Measurements from ENCODE around the gene PLA2G5. TPM values are rescaled to one million over a fixed set of nuclear protein-coding genes. Genes with fewer than 3 reads are reported as not detected.

The PLA2G5 gene
- total and polyA plus RNA-seq, 9 donors: 19.3 to 141 (median 67.4) TPM

DNA sequence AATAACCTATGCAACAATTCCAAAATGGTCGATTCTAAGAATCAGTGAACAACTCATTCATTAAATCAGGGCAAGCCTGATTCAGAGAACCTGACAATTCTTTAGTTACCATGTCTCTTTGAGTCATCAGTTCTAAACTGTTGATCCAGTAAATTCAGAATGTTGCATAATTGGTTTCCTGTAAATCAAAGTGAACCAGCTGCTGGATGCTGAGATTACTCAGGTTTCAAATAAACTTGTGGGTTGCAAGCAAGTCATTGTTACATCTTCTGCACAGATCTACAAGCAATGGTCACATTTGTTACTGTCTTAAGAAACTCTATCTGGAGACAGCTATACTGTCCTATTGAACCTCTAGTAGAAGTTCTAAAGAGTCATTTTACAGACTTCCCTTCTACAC is 32.9 kb downstream of the PLA2G5 start:
- no peaks in the 10 kb centered on the region for H3K36me3 ChIP-seq
- intact Hi-C loops (cut with DNase I): loop anchor here in 1 of 4 donors (5.0 kb wide), 1 partner anchor 44 kb away; no protein-coding TSS in a partner anchor
- no peak overlapping the region for H3K4me3 ChIP-seq
- no peak overlapping the region for H3K27ac ChIP-seq
- H3K9me3 ChIP-seq: no peaks in the 10 kb centered on the region
- 33 to 56% (median 55%) methylated on average over 1 of the region's 1 CpG for WGBS, 3 donors
- TF ChIP-seq CTCF (IDR thresholded peaks at IDR 0.05) (no peak), EP300 (IDR thresholded peaks at IDR 0.05) (no peak), POLR2A (IDR thresholded peaks at IDR 0.05) (no peak)
- peaks cover 4% of the 10 kb centered on the region for H3K4me1 ChIP-seq (ENCODE audit: insufficient read depth)
- no peaks in the 10 kb centered on the region for H3K27me3 ChIP-seq
- no peak for DNase-seq

GRCh38 chr1:20105856-20106255 is 35.9 kb downstream of the PLA2G5 start:
- WGBS, 3 donors: 19 to 41% (median 32%) methylated on average over 1 of the region's 1 CpG
- H3K9me3 ChIP-seq: no peaks in the 10 kb centered on the region
- H3K27me3 ChIP-seq: no peaks in the 10 kb centered on the region
- peaks cover 14% of the 10 kb centered on the region for H3K4me1 ChIP-seq (ENCODE audit: insufficient read depth)
- H3K36me3 ChIP-seq: no peaks in the 10 kb centered on the region
- intact Hi-C loops (cut with DNase I): loop anchor here in 1 of 4 donors (5.0 kb wide), 1 partner anchor 36 kb away; no protein-coding TSS in a partner anchor
- no peak overlapping the region for H3K4me3 ChIP-seq
- no peak for DNase-seq
- TF ChIP-seq POLR2A (IDR thresholded peaks at IDR 0.05): no peak
- TF ChIP-seq EP300 (IDR thresholded peaks at IDR 0.05): no peak
- TF ChIP-seq CTCF (IDR thresholded peaks at IDR 0.05): no peak
- no peak overlapping the region for H3K27ac ChIP-seq

GRCh38 chr1:20107351-20107750 is 37.4 kb downstream of the PLA2G5 start:
- intact Hi-C loops (cut with DNase I): loop anchor here in 1 of 4 donors (5.0 kb wide), 1 partner anchor 35 kb away; no protein-coding TSS in a partner anchor
- H3K36me3 ChIP-seq: no peaks in the 10 kb centered on the region
- no peak for TF ChIP-seq EP300 (IDR thresholded peaks at IDR 0.05)
- no peak for TF ChIP-seq POLR2A (IDR thresholded peaks at IDR 0.05)
- no peak for TF ChIP-seq CTCF (IDR thresholded peaks at IDR 0.05)
- peaks cover 14% of the 10 kb centered on the region for H3K4me1 ChIP-seq (ENCODE audit: insufficient read depth)
- H3K27ac ChIP-seq: peak overlapping the region in 1 of 2 donors; percentile 80
- no peaks in the 10 kb centered on the region for H3K9me3 ChIP-seq
- no peaks in the 10 kb centered on the region for H3K27me3 ChIP-seq
- 67 to 70% (median 68%) methylated on average over 4 of the region's 4 CpGs for WGBS, 3 donors
- H3K4me3 ChIP-seq: no peak overlapping the region
- DNase-seq: no peak

DNA sequence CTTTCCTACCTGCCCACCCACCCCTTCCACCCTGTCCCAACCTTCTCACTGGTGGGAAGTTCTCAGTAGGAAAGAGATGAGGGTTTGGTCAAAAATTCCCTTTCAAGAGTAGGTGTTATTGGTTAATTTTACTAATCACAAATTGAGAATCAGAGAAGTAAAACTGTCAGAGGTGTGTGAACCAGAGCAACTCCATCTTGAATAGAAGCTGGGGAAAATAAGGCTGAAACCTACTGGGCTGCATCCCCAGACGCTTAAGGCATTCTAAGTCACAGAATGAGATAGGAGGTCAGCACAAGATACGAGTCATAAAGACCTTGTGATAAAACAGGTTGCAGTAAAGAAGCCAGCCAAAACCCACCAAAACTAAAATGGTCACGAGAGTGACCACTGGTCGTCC is 37.8 kb downstream of the PLA2G5 start:
- Histone ChIP-seq H3K27ac (peak overlapping the region; percentile 18 to 80), H3K4me1 (ENCODE audit: insufficient read depth) (peaks cover 14% of the 10 kb centered on the region), H3K36me3 (no peaks in the 10 kb centered on the region), H3K9me3 (no peaks in the 10 kb centered on the region), H3K27me3 (no peaks in the 10 kb centered on the region), H3K4me3 (no peak overlapping the region)
- 17 to 28% (median 18%) methylated on average over 4 of the region's 4 CpGs for WGBS, 3 donors
- DNase-seq: no peak
- TF ChIP-seq POLR2A (IDR thresholded peaks at IDR 0.05): no peak
- no peak for TF ChIP-seq EP300 (IDR thresholded peaks at IDR 0.05)
- no peak for TF ChIP-seq CTCF (IDR thresholded peaks at IDR 0.05)
- intact Hi-C loops (cut with DNase I): loop anchor here in 1 of 4 donors (5.0 kb wide), 1 partner anchor 35 kb away; no protein-coding TSS in a partner anchor
